COLO829 (cell line): ENCODE results near the gene PLPP3.

Experiments used
- DNase-seq: peaks from one replicate; pipeline ENCODE4 v3.0.0; 2012; ENCODE audit warnings: low spot score

Gene PLPP3

DNA sequence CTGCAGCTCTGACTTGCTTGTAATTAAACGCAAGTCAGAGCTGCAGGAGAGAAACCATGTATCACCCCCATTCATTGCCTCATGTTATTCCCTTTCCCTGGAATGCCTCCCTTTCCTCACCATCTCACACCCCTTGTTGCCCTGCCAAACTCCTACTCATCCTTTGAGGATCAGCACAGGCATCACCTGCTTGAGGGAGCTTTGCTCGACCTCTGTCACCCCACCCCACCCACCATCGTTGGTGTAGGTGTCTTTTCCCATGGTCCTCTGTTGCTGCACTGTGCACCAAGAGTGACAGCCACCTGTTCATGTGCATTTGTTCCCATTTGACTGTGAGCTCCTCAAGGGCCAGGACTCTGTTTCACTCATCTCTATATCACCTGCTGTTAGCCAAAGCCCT lies 117.2 kb downstream of the PLPP3 start:
- DNase-seq = no peak

DNA sequence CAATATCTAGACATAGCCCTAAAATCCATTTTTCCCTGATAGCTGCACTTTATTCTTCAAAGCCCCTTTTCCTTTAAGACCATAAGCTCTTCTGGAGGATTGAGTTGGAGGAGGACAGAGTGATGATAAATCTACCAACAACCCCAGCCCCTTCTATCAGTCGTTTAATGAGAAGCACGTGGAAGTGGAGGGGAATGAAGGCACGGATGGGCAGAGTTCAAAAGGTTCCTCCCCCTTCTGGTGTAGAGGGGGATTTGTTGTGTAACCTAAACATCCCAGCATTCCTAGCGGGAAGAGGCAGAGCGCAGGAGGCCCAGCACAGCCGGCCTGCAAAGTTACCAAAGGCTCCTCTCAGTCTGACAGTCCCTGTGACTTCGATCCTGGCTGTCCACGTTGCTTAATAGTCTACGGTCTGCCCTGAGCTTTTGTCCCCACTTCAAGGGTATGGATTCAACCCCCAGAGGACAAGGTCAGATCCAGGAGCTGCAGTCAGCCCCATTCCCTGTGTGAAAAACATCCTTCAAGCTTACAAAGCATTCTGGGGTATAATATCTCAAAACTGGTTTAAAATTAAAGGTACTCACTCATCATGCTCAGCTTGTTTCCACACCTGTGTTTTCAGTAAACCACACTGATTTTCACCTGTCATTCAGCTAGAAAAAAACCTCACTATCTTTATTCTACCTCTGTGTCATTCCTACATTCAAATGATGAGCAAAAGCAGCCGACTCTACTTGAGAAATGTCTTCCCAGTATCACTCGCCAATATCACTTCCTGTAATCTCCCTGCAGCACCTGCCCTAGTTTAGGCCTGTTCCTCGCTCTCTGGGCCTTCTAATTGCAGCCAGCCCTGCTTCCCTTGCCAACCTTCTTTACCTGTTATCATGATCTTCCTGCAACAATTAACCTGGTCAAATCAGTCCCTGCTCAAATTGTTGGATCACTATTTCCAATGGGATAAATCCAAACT lies 117.9 kb downstream of the PLPP3 start:
- DNase-seq = no peak

DNA sequence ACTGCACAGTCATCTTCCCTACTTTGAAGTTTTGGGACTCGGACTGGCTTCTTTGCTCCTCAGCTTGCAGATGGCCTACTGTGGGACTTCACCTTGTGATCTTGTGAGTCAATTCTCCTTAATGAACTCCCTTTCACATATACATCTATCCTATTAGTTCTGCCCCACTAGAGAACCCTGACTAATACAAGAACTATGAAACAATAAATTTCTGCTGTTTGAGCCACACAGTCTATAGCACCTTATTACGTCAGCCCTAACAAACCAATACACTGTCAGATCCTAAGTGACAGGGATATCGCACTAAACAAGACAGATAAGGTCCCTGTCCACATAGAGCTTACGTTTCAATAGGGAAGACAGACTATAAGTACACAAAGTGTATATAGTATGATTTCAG lies 120.1 kb downstream of the PLPP3 start:
- DNase-seq = no peak

DNA sequence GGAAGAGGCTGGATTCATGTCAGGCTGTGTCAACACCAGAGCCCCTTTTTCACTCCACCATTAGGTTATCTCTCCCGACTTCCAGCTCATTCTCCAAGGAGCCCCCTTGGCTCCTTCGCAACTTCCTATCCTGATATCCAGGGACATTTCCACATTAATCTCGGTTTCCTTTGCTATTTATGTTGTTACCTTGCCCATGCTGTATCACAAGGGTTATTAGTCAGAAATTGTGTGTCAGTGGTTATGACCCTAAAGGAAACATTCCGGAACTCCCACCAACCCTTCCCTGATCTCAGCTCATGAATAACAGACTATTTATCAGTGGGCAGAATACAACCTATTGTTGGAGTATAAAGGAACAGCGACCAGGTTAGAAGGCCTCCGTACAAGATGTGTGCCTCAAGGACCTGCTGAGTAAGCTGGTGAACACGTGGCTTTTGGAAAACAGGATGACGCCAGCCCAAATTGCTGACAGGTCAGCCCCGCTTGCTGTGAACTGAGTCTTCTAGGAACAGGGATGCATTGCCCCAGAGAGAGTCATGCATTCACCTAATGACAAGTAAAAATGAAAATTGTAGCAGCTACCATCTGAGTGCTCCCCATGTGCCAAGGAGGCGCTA lies 121.5 kb downstream of the PLPP3 start:
- DNase-seq = peak; percentile 14

DNA sequence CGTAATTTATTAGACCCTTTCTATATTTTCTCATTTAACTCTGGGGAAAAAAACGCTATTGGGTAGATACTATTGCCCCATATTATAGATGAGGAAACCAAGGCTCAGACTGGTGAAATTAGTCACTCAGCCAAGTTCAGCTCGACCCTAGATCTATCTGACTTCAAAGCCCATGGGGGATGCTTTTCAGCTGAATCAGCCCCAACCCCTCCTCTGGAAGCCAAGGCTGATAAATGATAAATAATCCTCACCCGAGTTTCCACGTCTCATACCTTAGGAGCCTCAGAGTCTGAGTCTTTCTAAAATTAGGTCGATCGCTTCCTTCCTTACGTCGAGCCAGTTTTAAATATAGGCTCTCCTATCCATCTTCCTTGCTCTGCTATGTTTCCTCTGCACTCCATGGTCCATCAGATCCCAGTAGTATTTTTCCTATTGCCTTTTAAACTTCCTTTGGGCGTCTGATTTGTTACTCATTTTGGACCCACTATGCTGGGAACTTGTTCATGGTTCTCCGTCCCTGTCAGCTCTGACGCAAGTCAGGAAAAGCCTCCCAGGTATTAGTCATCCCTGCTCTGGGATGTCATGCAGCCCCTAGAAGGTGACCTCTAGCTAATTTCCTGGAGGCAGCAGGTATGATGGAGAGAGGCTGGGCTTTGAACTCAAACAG lies 122.8 kb downstream of the PLPP3 start:
- no peak for DNase-seq

DNA sequence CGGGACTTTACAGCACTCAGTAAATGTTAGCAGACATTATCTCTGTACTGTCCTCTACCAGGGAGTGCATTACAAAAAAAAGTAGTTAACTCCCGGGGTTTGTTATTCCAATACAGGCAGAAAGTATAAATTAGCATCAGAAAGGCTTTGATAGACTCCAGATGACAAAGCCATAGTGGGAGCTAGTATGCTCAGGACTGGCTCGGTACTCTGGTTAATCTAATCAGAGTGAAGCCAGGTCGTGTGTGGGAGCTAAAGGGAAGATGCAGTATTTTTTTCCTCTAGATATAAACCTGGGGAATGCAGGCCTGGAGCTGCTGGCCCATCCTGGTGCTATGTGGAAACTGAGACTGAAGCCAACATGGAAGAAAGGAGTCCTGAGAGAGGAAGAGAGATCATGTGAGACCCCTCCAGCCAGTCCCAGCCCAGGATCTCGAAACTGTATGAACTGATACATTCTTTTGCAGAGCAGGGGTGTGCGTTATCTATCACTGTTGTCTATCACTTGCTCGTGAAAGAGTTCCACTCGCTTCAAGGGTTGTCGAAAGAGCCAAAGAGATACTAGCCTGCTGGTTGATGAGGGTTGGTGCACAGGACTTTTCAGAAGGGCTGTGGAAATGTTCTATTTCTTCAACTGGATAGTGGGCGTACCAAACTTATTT lies 125.8 kb downstream of the PLPP3 start:
- DNase-seq = no peak

DNA sequence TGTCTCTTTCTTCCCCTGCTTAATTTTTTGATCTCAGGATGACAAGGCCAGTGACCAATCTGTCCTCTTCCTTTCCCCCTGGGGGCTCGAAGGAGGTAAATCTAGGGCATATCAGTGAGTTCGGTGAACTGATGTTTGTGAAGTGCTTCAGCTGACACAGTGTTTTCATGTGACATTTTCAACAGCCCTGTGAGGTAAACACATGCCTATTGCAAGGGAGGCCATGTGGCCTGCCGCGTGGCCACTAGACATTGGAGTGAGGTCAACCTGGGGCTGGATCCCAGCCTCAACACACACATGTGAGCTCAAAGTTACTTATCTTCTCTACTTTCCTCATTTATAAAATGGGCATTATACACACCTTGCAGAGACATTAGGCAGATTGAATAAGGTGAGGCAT lies 126.3 kb downstream of the PLPP3 start:
- no peak for DNase-seq

DNA sequence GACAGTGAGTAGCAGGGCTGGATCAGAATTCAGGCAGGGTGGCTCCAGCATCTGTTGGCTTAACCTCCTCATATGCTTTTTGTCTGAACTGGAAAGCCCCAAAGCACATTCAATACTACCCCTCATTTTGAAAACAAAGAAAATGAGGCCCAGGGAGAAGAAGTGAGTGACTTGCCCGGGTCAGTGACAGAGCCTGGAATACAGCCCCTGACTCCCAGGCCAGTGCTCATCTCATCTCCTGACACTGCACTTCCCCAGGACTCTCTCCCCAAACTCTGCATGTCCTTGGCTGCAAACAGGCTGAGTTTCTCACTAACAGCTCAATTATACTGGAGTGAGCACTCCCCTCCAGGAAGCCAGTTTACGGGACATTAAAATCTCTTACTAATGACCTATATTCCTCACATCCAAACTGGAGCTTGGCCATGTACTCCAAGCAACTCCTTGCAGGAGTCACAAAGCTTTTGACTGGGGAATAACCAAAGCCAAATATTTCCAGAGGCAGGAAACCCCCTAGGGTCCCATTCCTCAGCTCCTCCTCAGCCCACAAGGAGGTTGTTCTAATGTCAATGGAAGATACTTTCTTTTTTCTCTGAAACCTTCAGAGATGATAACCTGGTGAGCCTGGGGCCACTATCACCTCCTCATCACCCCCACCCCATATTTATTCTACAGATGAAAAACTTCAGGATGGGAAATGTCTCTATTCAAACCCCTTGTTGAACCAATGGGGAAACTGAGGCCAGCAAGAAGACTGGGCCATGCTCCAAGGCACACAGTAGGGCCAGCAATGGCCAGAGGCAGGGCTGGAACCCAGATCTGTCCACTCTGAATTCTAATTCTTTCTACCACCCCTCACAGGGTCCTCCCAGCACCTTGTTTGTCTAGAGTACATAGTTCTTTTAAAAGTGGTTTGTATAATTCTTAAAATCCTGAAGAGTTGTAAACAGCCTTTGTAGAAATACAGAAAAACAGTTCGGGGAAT lies 127.0 kb downstream of the PLPP3 start:
- no peak for DNase-seq

DNA sequence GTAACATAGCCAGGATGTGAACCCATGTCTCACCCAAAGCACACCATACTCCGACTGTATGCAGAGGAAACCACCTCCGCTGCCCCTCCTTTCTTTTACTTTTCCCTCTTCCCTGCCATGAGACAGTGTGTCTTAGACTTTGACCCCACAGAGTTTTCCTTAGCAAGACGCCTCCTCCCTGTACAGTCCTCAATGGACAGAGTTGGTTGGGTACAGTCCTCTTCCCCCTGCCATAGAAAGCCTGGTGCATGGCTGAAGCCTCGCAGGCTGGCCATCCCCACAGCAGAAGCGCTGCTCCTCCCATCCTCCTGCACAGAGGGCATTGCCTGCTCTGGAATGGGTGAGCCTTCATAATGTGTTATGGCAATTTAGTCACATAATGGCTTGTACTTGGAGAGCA lies 127.9 kb downstream of the PLPP3 start:
- DNase-seq = no peak

DNA sequence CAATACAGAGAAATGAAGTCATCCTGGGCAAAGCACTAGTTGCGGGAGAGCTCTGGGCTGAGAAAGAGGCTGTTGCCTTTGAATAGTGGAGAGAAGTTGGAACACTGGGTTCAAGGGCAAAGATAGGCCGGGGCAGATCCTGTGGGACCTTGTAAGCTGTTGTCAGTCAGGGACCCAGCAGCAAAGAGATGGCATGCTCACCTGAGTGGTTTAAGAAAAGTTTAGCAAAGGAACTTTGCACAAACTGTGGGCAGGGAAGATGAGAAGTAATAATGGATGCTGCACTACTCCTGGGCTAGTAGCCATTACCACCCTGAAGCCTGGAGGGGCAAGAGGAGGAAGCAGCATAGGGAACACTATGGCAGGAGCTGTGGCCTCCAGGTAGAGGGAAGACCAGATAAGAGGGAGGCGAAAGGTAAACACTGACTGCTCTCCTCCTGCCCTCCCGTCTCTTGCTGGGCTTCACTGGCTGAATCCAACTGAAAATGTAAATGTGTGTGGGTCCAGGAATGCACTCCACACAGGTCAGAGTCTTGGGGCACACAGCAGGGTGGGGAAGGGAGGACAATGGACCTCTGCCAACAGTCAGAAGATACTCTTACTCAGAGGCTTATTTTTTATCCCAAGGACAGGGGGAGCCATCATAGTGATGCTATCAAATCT lies 129.2 kb downstream of the PLPP3 start:
- no peak for DNase-seq

DNA sequence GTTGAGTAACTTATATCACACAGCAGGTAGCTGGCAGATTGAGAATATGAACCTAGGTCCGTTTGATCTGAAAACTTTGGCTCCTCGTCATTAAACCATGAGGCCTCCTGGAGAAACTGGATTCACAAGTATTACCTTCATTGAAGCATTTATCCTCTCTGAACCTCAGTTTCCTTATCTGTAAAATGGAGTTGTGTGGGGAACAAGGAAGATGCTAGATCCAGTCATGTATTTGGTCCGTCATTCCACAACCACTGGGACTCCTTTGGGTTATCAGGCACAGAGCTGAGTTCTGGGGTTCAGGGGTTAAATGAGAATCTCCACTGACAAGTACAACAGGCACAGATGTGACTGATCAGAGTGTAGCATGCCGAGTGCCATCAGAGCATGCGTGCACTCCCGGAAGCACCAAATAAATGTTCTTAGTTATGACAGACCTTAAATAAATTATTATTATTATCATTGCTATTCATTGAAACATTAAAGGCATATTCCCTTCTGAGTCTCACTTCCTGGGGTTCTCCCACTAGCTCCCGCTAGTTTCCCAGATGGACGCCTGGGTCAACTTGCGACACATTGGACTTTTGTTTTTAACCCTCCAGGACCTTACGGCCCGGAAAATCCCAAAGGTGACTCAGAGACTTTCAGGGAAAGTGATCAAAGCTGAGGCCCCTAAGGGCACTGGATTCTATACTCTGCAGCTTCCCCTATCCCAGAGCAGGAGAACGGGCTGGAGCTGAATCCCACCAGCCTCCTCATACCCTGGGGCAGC lies 130.6 kb downstream of the PLPP3 start:
- DNase-seq = peak; percentile 8

DNA sequence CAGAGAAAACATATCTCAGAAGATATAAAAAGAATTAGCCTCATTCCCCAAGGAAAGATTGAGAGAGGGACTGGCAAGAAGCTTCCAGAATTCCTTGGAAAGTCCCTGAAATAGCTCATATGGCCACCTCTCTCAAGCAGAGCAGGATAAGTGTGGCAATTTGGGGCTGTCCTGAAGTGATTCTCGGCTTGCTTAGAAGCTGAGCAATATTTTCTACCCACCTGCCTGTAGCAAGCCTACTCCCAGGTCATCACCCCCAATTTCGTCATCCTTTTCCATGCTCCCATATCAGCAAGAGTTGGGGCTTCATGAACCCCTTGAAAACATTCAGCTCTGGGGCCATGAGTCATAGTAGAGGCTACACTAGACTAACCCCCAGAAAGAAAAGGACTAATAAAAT lies 131.5 kb downstream of the PLPP3 start:
- no peak for DNase-seq

DNA sequence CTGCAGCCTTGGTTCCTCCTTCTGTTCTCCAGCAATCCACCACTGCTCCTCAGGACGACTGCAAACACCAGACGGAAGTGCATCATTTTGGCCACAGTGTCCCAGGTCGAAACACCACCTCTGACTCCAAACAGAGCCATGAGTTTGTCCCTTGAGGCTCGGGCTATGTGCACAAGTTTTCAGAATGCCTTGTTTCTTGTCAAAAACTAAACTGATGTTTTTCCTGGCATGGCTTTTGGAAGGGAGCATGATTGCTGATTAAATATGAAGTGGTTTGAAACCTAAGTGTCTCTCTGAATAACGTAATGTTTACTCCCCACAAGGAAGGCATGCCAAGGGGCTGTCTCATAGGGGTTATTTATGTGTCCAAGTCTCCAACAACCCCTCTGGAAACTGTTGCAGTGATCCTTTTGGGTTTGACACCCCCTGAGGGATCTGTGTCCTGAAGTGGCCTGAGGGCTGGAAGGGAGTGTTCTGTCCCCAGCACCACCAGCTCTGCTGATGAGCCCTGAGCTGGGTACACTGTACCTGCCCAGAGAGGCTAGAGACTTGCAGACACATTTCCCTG lies 132.7 kb downstream of the PLPP3 start:
- DNase-seq = no peak

DNA sequence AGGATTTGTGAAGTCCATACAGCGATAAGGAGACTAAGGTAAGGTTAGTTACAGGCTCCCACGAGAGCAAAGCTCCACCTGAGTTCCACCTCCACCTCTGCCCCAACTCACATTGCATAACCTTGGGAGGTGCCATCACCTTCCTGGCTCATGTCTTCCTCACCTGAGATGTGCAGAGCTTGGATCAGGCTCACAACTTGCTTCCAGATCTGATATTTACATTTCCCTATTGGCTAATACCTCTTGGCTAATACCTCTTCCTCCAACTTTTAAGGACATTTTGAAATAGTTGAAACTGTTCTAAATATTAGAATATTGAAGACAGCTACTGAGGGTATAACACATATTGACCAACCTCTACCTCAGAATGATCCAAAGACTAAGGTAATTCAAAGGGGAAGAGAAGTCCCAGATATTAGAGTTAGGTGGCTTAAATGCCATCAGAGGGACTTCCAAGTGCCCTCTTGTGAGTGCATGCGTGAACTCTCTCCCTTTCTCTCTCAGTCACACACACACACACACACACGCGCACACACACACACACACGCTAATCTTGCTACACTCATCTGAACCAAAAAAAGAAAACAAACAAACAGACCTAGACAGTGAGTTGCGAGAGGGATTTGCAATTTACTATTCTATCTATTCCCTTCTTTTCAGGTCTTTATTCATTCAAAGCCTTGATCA lies 134.3 kb downstream of the PLPP3 start:
- DNase-seq = no peak
